ENCODE data around the gene RTL1.

Gene RTL1

GRCh38 chr14:100881211-100882025 lies 22.1 kb downstream of the RTL1 start:
- DNase-seq = no peak

DNA sequence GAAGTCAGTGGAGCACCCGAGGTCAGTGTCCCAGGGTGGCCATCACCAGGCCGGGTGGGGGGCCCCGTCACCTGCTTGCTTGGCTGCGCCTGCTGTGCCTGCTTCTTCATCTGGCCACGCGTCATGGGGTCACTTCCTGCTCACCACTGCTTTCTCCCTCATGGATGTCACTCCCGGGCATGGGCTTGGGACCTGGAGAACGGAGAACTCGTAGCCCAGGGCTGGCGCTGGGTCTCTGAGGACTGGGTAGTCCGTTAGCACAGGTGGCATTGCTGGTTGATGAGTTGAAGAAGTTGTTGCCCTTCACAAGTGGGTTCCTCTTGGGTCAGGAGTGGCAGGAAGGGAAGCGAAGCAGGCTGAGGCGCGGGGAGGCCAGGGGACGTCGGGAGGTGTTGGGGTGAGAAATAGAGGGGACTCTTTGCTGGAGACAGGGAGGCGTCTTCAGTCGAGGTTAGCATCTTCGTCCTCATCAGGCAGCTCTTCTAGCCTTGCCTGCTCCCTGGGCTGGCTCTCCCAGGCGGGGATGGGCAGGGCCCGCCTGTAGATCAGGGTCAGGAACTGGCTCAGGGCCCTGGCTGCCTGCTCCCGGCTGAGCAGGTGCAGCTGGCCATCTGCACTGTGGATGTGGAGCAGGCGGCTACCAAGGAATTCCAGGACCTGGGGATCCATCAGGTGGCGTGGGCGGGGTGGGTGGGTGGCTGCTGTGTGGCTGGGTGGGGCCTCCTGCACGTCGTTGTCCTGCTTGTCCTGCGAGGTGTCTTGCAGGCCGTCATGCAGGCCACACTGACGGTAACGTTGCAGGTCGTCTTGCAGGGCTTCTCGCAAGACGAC lies 23.0 kb downstream of the RTL1 start:
- no peak for DNase-seq

- DNase-seq = no peak
Observed at GRCh38 chr14:100879782-100880181, 23.7 kb downstream of the RTL1 start.

- DNase-seq = no peak
Observed at GRCh38 chr14:100879194-100879593, 24.3 kb downstream of the RTL1 start.

DNA sequence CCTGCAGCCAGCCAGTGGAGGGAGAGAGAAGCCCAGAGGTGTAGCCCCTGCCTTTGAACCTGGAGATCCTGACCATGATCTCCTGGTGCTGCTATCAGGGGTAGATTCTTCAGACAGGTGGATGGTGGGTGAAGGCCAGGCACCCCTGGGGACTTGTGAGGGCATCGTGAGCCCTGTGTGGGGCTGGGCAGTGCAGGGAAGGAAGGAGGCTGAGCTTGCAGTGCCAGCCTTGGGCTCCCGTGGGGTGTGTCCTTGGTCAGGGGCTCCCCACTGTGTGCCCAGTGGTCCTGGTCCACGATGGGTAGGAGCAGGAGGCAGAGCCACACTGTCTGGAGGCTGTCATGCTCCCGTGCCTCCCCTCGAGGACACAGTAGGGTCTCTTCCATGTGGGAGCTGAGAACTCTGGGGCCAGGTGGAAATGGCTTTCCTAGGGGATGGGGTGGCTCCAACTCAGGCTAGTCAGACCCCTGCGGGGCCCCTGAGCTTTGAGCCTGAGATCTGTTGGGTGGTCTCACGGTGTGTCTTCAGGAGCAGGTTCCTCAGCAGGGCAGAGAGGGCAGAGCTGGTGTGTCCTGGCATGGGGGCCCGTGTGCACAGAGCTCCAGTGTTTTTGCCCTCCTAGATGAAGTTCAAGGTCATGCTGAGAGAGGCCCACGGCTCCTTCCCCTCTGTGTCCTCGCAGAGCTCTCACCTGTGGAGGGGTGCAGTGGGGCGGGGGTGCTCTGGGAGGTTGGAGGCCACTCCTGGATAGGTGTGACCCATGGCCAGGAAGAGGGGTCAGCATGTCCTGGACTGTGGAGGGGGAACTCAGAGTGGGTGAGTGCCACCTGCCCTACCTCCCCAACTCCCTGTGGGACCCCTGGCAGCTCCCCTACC lies 25.0 kb downstream of the RTL1 start:
- no peak for DNase-seq

GRCh38 chr14:100875861-100876590 lies 27.5 kb downstream of the RTL1 start:
- no peak for DNase-seq

DNA sequence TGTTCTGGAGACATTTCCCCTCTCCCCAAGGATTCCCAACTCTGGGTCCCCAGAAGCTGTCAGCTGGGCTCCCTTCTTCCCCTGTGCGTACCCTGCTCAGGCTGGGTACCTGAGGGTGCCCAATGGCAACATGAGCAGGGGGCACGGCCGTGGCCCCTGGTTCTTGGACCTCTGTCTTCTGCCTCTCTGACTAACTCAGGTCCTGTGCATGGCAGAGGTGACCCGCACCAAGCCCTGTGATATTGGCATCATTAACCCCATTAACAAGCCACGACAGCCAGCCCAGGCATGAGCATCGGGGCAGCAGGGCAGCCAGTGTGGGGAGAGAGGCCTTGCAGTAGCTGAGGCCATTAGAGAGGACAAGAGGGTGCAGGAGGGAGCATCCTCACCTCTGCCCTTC lies 28.4 kb downstream of the RTL1 start:
- no peak for DNase-seq

- DNase-seq = no peak
Observed at GRCh38 chr14:100874411-100875091, 29.0 kb downstream of the RTL1 start.

DNA sequence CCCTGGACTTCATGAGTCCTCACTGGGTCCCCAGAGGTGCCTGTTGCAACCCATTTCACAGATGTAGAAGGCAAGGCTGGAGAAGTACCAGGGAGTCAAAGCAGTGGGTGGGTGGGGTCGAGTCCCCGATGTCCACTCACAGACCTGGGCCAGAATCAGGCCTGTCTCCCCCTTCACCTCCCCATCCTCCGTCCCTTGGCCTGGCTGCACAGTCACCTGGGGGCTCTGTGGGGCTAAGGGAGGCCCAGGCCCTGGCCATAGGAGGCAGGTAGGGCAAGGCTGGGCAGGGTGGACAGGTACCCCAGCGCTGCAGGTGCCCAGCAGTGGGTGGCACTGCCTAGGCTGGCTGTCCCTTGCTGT lies 29.5 kb downstream of the RTL1 start:
- DNase-seq = no peak

DNA sequence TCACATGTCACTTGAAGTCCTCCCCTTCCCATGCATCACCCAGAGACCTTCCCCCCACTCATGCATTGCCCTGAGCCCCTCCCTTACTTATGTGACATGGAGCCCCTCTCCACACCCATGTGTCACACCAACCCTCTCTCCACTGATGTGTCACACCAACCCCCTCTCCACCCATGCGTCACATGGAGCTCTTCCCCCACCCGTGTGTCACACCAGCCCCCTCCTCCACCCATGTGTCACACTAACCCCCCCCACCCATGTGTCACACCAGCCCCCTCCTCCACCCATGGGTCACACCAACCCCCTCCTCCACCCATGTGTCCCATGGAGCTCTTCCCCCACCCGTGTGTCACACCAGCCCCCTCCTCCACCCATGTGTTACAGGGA lies 30.4 kb downstream of the RTL1 start:
- no peak for DNase-seq

GRCh38 chr14:100872259-100873095 lies 31.0 kb downstream of the RTL1 start:
- no peak for DNase-seq

DNA sequence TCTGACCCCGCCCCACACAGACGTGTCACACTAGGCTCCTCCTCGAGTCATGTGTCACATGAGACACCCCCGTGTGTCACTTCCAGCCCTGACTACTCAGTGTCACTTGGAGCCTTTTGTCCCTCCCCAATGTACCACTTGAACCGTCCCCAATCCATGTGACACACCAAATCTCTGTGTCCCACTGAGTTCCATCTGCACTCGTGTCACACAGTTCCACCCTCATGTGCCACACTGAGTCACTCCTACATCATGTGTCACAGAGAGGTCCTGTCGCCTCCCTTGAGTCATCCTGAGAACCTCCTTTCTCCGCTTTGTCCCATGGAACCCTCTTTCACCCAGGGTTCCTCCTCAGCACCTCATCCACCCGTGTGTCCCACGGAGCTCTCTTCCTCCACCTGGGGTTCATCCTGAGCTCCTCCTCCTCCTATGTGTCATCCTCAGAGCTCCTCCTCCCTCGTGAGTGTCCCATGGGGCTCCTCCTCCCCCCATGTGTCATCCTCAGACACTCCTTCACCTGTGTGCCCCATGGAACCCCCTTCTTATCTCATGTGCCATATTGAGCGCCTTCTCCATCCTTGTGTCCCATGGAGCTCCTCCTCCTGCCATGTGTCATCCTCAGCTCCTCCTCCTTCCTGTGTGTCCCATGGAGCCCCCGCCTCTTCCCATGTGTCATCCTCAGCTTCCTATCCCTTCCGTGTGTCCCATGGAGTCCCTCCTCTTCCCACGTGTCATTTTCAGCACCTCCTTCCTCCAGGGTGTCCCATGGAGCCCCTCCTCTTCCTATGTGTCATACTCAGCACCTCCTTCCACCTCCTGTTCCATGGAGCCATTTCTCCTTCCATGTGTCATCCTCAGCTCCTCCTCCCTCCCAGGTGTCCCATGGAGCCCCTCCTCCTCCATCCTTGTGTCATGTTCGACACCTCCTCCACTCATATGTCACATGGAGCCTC lies 32.0 kb downstream of the RTL1 start:
- no peak for DNase-seq

DNA sequence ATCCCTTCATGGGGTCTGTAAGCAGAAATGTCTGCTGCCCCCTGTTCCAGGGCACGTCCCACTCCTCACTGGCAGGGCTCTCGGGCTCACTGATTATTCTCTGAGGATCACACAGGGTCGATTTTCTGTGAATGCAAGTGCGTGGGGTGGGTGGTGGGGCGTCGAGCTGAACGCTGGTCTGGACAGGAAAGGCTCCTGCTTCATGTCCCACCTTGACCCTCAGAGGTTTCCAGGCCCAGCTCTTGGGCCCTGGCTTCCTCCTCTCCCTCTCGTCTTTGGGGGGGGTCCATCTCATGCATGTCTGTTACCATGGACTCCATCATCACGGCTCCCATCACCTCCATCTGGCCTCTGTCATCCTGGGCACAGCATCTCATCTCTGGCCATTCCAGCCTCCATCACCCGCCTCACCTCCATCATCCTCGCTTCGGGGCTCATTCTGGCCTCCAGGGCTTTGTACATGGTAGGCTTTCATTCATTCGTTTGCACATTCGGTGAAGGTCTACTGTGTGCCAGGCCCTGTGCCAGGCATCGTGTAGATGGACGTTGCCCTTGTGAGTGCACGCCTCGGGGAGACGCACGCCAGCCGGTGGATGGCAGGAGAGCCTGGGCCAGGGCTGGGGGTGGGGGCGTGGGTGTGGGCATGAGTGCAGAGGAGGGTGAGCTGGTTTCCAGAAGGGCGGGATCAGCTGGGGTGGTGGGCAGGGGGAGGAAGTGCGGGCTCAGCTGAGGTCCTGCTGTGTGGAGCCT lies 34.7 kb downstream of the RTL1 start:
- DNase-seq = no peak

- no peak for DNase-seq
Observed at GRCh38 chr14:100867631-100868315, 35.7 kb downstream of the RTL1 start.

DNA sequence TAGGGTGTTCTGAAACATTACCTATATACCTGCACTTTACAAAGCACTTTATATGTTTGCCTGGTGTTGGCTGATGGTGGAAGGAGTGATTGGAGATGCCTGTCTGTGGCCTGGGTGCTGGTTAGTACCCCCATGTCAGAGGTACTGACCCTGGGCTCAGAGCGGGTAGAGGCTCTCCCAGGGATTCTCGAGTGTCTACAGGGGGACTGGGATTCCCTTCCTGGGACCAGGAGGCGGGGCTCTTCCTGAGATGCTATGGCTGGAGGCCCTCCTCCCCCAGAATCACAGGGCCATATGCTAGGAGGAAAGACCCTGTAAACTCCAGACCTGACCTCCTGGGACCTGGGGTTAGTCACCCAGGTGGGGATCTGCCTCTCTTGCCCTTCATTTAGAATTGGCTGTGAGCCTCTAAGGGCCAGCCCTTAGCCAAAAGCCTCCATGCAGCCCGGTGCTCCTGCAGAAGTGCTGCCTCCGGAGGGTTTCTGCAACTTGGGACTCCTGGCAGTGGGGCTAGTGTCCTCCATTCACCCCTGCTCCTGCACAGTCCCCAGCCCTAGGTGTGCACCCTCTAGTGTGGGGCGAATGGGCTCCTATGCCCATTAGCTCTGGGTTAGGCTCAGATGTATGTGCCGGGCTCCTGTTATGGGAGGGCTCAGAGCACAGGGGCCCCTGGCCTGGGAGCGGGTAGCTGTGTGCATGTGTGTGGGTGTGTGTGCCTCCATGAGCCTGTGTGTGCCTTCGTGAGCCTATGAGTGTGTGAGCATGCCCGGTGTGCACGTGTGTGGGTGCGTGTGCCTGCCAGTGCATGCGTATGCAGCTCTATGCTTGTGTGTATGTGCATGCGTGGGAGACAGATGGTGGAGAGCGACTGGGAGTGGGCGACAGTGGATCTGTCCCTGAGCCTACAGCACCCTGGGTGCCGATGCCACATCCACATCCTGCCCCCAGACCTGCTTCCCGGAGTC lies 36.6 kb downstream of the RTL1 start:
- no peak for DNase-seq

GRCh38 chr14:100865682-100866591 lies 37.6 kb downstream of the RTL1 start:
- DNase-seq = no peak

All from GF-D8 (cell line).